HCT116 (cell line): ENCODE data around the gene ZFYVE16. TPM values are rescaled to one million over a fixed set of nuclear protein-coding genes. Genes with fewer than 3 reads are reported as not detected.

Experiments
- ATAC-seq: fragments of 200-7000 bp; cut with Tn5 transposase; 2 replicates; pipeline ENCODE4 v1.9.1; 2020; ENCODE audit warnings: mild to moderate bottlenecking, moderate library complexity
- BruUV-seq: library from RNA; stranded (reverse); fragments of 400-500 nt; replicated peaks from 2 replicates; lab custom pipeline; 2021; lab: Mats Ljungman, UMichigan
- CTCF ChIA-PET: fragments of 300-600 bp; sonication (Branson Sonifier 250); formaldehyde crosslinking; loops from one replicate; lab custom pipeline; 2021; ENCODE audit warnings: antibody characterized with exemption; lab: Charles Lee
- POLR2A ChIA-PET: fragments of 300-600, 350-600 bp; sonication (Branson Sonifier 250); formaldehyde crosslinking; loops from one replicate; lab custom pipeline; 2021; ENCODE audit warnings: antibody characterized with exemption; lab: Charles Lee
- RAD21 ChIA-PET, 2 experiments: fragments of 300-600 bp; sonication (Branson Sonifier 250); formaldehyde crosslinking; loops; one replicate each; lab custom pipeline; 2023; ENCODE audit warnings: low total read pairs in 2 of 2; ENCODE audit not compliant: uncharacterized antibody in 2 of 2, unreplicated experiment in 2 of 2, low non-redundant PET in 1 of 2; lab: Charles Lee
- DNase-seq: peaks from one replicate; pipeline ENCODE4 v3.0.0-alpha.2; 2010; ENCODE audit warnings: low read depth, low spot score
- H2AFZ ChIP-seq: fragments of 200-600 bp; shearing (Covaris generic), sonication (generic); 2 replicates; pipeline ENCODE4 v1.6.1; 2017; ENCODE audit warnings: low read depth, mixed run types, mixed read lengths, antibody characterized with exemption, low read length; ENCODE audit not compliant: poor library complexity, severe bottlenecking
- H3K27ac ChIP-seq: 2 replicates; pipeline ENCODE4 v1.5.1; 2012; ENCODE audit warnings: low read depth, low read length
- H3K27me3 ChIP-seq: fragments of 200-600 bp; sonication (generic); 2 replicates; pipeline ENCODE4 v1.6.1; 2016; ENCODE audit warnings: mixed run types, low read length, mixed read lengths; ENCODE audit not compliant: insufficient read depth
- H3K36me3 ChIP-seq, 2 experiments: fragments of 200-500 bp in 1 of 2; fragments of 200-600 bp in 1 of 2; sonication (Bioruptor generic) in 1 of 2; sonication (generic) in 1 of 2; 2 replicates each; pipeline versions ENCODE4 v1.5.1 to v1.6.1; 2014 to 2016; ENCODE audit warnings: low read length in 2 of 2, inconsistent platforms in 1 of 2, mixed read lengths in 1 of 2, mixed run types in 1 of 2; ENCODE audit not compliant: insufficient read depth in 2 of 2, control insufficient read depth in 1 of 2
- H3K4me1 ChIP-seq, 2 experiments: fragments of 200-600 bp in 1 of 2; sonication (generic) in 1 of 2; 2 replicates each; pipeline versions ENCODE4 v1.5.1 to v1.6.1; 2012 to 2017; ENCODE audit warnings: low read length in 2 of 2, inconsistent platforms in 1 of 2, mild to moderate bottlenecking in 1 of 2, mixed read lengths in 1 of 2, mixed run types in 1 of 2, moderate library complexity in 1 of 2; ENCODE audit not compliant: insufficient read depth in 2 of 2, control insufficient read depth in 1 of 2
- H3K4me2 ChIP-seq: fragments of 200-600 bp; sonication (generic); 2 replicates; pipeline ENCODE4 v1.6.1; 2017; ENCODE audit warnings: mixed run types, low read length, mixed read lengths
- H3K4me3 ChIP-seq, 2 experiments: fragments of 200-600 bp in 1 of 2; sonication (generic) in 1 of 2; replicated peaks in 1 of 2; 2 replicates each; pipeline ENCODE4 v1.5.1; 2011 to 2016; ENCODE audit warnings: low read length in 2 of 2, control low read depth in 1 of 2, low read depth in 1 of 2, mild to moderate bottlenecking in 1 of 2, mixed read lengths in 1 of 2, mixed run types in 1 of 2
- H3K79me2 ChIP-seq: fragments of 200-600 bp; sonication (generic); 2 replicates; pipeline ENCODE4 v1.6.1; 2017; ENCODE audit warnings: mild to moderate bottlenecking, mixed run types, low read length, moderate library complexity, mixed read lengths; ENCODE audit not compliant: insufficient read depth
- H3K9ac ChIP-seq: fragments of 200-600 bp; sonication (generic); 2 replicates; pipeline ENCODE4 v1.6.1; 2016; ENCODE audit warnings: low read length, mixed read lengths
- H3K9me2 ChIP-seq: fragments of 200-600 bp; sonication (generic), shearing (Covaris generic); 2 replicates; pipeline ENCODE4 v1.6.1; 2017; ENCODE audit warnings: mixed run types, mild to moderate bottlenecking, moderate library complexity; ENCODE audit not compliant: insufficient read depth
- H3K9me3 ChIP-seq, 2 experiments: fragments of 200-500 bp in 1 of 2; fragments of 200-600 bp in 1 of 2; sonication (Bioruptor generic) in 1 of 2; sonication (generic) in 1 of 2; 2 replicates each; pipeline ENCODE4 v1.6.1; 2014 to 2017; ENCODE audit warnings: low read length in 2 of 2, mixed read lengths in 2 of 2, inconsistent platforms in 1 of 2, low read depth in 1 of 2, mild to moderate bottlenecking in 1 of 2, mixed run types in 1 of 2, moderate library complexity in 1 of 2; ENCODE audit not compliant: control insufficient read depth in 1 of 2, insufficient read depth in 1 of 2
- H4K20me1 ChIP-seq: fragments of 200-600 bp; sonication (generic), shearing (Covaris generic); 2 replicates; pipeline ENCODE4 v1.6.1; 2017; ENCODE audit warnings: mixed run types, mild to moderate bottlenecking, moderate library complexity; ENCODE audit not compliant: insufficient read depth
- ATF3 ChIP-seq: IDR thresholded peaks from 2 replicates; pipeline ENCODE4 v1.6.1; 2012
- CEBPB ChIP-seq: IDR thresholded peaks from 2 replicates; pipeline ENCODE4 v1.6.1; 2012; ENCODE audit warnings: low read depth
- CTCF ChIP-seq, 3 experiments: fragments of 200-600 bp in 1 of 3; sonication (generic) in 1 of 3; IDR thresholded peaks in 2 of 3; conservative IDR thresholded peaks in 1 of 3; 2 replicates each; pipeline ENCODE4 v1.5.1; 2012 to 2017; ENCODE audit warnings: low read depth in 2 of 3, low read length in 2 of 3, antibody characterized with exemption in 1 of 3, borderline replicate concordance in 1 of 3, control low read depth in 1 of 3, mild to moderate bottlenecking in 1 of 3, mixed read lengths in 1 of 3, mixed run types in 1 of 3, moderate library complexity in 1 of 3; ENCODE audit not compliant: insufficient read depth in 1 of 3
- ELF1 ChIP-seq: IDR thresholded peaks from 2 replicates; pipeline ENCODE4 v1.6.1; 2012; ENCODE audit warnings: low read depth, borderline replicate concordance
- EZH2 ChIP-seq: fragments of 200-600 bp; sonication (generic); IDR thresholded peaks from 2 replicates; pipeline ENCODE4 v1.6.1; 2017; ENCODE audit warnings: antibody characterized with exemption, mixed run types
- FOSL1 ChIP-seq: IDR thresholded peaks from 2 replicates; pipeline ENCODE4 v1.6.1; 2012; ENCODE audit warnings: low read depth
- MAX ChIP-seq: IDR thresholded peaks from 2 replicates; pipeline ENCODE4 v1.6.1; 2012
- POLR2A ChIP-seq: IDR thresholded peaks from 2 replicates; pipeline ENCODE4 v1.7.0; 2011; ENCODE audit warnings: borderline replicate concordance; ENCODE audit not compliant: insufficient read depth, insufficient read length; ENCODE audit errors: extremely low read depth
- RAD21 ChIP-seq: IDR thresholded peaks from 2 replicates; pipeline ENCODE4 v1.6.1; 2012; ENCODE audit warnings: low read depth, mild to moderate bottlenecking
- SIN3A ChIP-seq: IDR thresholded peaks from 2 replicates; pipeline ENCODE4 v1.6.1; 2012; ENCODE audit warnings: low read depth
- SRF ChIP-seq: IDR thresholded peaks from 2 replicates; pipeline ENCODE4 v1.6.1; 2012; ENCODE audit warnings: low read depth
- ZBTB33 ChIP-seq: IDR thresholded peaks from 2 replicates; pipeline ENCODE4 v1.6.1; 2011; ENCODE audit warnings: mild to moderate bottlenecking, low read length, moderate library complexity; ENCODE audit not compliant: insufficient replicate concordance; ENCODE audit errors: extremely low read depth
- ZFX ChIP-seq: fragments of 450-650 bp; IDR thresholded peaks from 2 replicates; pipeline ENCODE4 v1.6.1; 2017
- intact Hi-C: fragments of 100-400 bp; cut with micrococcal nuclease; formaldehyde crosslinking; loops from 2 replicates; pipeline ENCODE4 v1.10.0; 2022
- total RNA-seq: library from RNA; stranded (reverse); gene quantifications from one replicate; pipeline ENCODE4 v1.2.1, GENCODE V29; 2021; ENCODE audit not compliant: unreplicated experiment

ZFYVE16 gene
- total RNA-seq, 1 experiment from 2014 or later = 24.2 TPM

GRCh38 chr5:80507663-80508062 lies 99.8 kb downstream of the ZFYVE16 start:
- RAD21 ChIA-PET = no interaction called here

GRCh38 chr5:80508844-80509243 lies 101.0 kb downstream of the ZFYVE16 start:
- DNase-seq = no peak
- ChIA-PET CTCF (interaction anchor here (0.7 kb wide), 1 partner anchor 28 kb away, joined by 3 read pairs; no protein-coding TSS in a partner anchor), RAD21 (no interaction called here)
- TF ChIP-seq ZFX = no peak
- TF ChIP-seq ATF3 = no peak
- TF ChIP-seq POLR2A = no peak
- TF ChIP-seq RAD21 = no peak
- no peak for TF ChIP-seq MAX
- no peak for TF ChIP-seq ELF1
- no peak for TF ChIP-seq SRF
- TF ChIP-seq CEBPB = no peak
- TF ChIP-seq EZH2 = no peak
- TF ChIP-seq FOSL1 = no peak
- no peak for TF ChIP-seq CTCF (IDR thresholded peaks at IDR 0.05 in 2 of 3, conservative IDR thresholded peaks at IDR 0.05 in 1 of 3; ENCODE audit: borderline replicate concordance in 1 of 3, insufficient read depth in 1 of 3, low read depth in 2 of 3, low read length in 2 of 3)

More at GRCh38 chr5:80507663-80508062, 99.8 kb downstream of the ZFYVE16 start:
- no TSS peak for BruUV-seq
- H3K4me3 ChIP-seq = no peak overlapping the region
- H3K9ac ChIP-seq = no peak overlapping the region
- ChIA-PET POLR2A (interaction anchor here (0.6 kb wide), 1 partner anchor 95 kb away, joined by 3 read pairs; no protein-coding TSS in a partner anchor), CTCF (no interaction called here)
- DNase-seq (no peak), ATAC-seq (no peak)
- no peak overlapping the region for H3K27ac ChIP-seq
- H3K9me2 ChIP-seq = no peaks in the 10 kb centered on the region
- no peaks in the 10 kb centered on the region for H3K79me2 ChIP-seq
- no peaks in the 10 kb centered on the region for H3K9me3 ChIP-seq
- no peak overlapping the region for H2AFZ ChIP-seq
- H4K20me1 ChIP-seq = no peaks in the 10 kb centered on the region
- H3K4me2 ChIP-seq = no peak overlapping the region
- H3K36me3 ChIP-seq = no peaks in the 10 kb centered on the region
- intact Hi-C loops = no loop called here
- H3K27me3 ChIP-seq = no peaks in the 10 kb centered on the region
- no peaks in the 10 kb centered on the region for H3K4me1 ChIP-seq
- no peak for TF ChIP-seq SIN3A
- no peak for TF ChIP-seq POLR2A
- TF ChIP-seq RAD21 = no peak
- TF ChIP-seq ELF1 = no peak
- TF ChIP-seq ZBTB33 = no peak

More at GRCh38 chr5:80508844-80509243, 101.0 kb downstream of the ZFYVE16 start:
- Histone ChIP-seq H3K4me2 (no peak overlapping the region), H3K36me3 (no peaks in the 10 kb centered on the region), H3K4me1 (no peaks in the 10 kb centered on the region), H3K79me2 (no peaks in the 10 kb centered on the region), H3K9ac (no peak overlapping the region), H3K27ac (no peak overlapping the region), H3K27me3 (no peaks in the 10 kb centered on the region), H4K20me1 (no peaks in the 10 kb centered on the region), H3K9me2 (no peaks in the 10 kb centered on the region), H3K9me3 (no peaks in the 10 kb centered on the region), H3K4me3 (no peak overlapping the region), H2AFZ (no peak overlapping the region)
- no TSS peak for BruUV-seq
- intact Hi-C loops = no loop called here
- no peak for ATAC-seq
- POLR2A ChIA-PET = no interaction called here
